Activated T-cell treated with anti-CD3 and anti-CD28 coated beads for 48 hours (primary cell): Measurements from ENCODE around the gene SIGLEC8.
"Not testable (repeated sequence)": the region's sequence is repeated elsewhere in the genome, so short reads cannot be mapped to it uniquely, and the experiment has no call there.

Source experiments
- DNase-seq: peaks from one replicate; pipeline ENCODE4 v3.0.0-alpha.2; 2020; ENCODE audit warnings: low read depth

SIGLEC8 gene

DNA sequence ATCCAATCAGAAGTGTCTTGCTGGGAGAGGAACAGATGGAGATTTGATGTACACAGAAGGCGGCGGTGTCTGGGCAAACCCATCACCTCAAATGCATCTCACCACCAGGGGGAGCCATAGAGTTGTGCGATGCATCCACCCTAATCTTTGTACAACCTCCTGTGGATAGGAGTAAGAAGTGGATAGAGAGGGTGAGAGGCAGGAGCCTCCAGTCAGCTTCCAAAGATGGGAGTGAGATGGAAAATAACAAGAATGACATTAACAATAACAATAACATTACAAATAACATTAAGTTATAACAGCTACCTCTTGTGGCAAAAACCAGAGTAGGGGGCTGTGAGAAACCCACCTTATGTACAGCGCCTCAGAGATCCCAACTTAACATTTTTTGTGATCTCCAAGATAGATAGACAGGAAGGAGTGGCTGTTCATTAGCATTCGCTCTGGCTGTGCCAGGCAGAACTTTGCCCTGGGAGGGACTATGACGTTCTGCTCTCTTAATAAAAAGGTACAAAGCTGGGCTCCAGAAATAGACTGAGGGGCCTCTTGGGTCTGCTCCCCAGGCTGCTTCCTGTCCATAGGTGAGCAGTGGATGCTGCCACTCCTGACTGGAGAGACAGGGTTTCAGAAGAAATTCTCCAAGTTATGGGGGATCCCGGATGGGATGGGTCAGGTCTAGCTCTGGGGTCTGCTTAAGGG is 14.9 kb upstream of the SIGLEC8 start:
- DNase-seq = peak; percentile 77

DNA sequence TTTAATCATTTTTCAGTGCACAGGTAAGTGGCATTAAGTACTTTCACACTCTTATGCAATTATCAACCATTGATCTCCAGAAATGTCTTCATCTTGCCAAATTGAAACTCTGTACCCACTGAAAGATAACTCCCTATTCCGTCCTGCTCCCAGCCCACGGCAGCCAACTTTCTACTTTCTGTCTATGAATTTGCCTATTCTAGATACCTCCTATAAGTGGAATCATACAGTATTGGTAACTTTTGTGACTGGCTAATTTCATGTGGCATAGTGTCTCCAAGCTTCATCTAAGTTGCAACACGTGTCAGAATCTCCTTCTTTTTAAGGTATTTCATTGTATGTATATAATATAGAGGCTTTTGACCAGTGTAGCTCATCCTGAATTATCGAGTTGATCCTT is 14.4 kb upstream of the SIGLEC8 start:
- no peak for DNase-seq

DNA sequence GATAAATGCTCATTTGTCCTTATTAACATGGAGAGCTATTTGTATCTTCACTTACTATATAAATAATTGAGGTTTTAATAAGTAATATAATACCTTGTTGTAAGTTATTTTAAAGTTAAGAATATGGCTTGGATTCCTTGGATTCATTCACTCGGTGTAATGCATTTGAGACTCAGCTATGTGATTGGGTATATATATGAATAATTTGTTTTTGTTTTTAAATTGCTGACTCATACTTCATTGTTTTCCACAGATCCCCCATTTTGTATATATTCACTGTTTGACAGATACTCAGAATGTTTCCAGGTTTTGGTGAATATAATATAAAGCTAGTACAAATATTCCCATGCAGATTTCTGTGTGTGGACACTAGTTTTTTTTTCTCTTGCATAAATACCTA is 13.3 kb upstream of the SIGLEC8 start:
- no peak for DNase-seq

DNA sequence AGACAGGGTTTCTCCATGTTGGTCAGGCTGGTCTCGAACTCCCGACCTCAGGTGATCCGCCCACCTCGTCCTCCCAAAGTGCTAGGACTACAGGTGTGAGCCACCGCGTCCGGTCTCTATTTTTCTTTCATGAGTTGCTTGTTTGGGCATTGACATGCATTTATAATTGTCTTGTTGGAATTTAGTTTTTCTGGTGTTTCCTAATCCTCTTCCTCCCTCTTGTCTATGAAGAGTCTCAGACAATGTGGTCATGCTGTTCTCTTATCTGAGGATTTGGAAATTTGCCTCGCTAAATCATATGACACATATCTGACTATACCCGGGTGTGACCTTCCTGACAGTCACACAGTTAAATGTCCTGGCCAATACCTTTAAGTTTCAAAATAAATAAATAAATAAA is 12.7 kb upstream of the SIGLEC8 start:
- no peak for DNase-seq

DNA sequence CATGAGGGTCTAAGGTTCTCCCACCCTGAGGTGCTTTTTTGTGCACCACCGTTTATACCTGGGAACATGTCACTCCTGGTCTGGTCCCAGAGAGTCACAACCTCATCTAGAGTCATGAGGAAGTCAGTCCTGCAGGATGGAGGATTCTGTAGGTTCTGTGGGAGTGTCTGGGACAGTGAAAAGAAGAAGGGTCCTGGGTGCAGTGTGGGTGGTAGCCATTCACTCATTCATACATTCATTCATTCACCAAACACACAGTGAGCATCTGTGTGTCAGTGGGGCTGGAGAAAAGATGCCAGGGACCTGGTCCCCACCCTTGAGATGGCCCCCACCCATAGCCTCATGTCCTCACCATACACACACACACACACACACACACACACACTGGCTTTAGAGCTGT is 11.4 kb upstream of the SIGLEC8 start:
- no peak for DNase-seq

DNA sequence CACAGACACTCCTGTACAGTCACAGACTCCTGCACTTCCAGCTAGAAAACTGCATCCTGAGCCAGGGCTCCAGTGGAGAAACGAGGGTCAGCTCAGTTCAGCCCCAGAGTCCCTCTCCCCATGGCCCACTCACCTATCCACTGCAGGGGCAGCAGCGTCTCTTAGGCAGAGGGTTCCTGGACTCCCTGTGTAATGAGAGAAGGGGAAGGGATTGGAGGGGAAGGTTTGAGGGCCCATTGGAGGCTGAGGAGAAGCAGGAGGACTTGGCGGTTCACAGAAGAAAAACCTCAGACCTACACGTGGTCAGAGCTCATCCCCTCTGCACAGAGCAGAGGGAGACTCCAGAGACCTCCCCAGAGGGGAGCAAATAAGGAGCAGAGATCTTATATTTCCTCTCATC is 10.9 kb upstream of the SIGLEC8 start:
- DNase-seq = no peak

DNA sequence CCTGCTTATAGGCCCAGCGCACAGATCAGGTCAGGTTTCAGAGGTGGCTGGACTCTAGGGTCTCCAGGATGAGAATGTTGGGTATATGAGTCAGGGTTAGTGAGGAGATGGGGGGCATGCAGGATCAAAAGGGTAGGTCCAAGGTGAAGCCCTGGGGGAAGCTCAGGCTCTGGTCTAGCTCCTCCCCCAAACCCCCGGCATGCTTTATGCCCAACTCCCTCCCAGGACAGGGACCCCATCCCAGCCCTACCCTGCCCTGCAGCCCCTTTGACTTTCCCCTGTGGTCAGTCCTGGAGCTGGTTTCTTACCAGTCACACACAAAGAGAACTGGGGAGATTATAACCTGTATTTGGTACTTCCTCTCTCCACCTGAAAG is 10.3 kb upstream of the SIGLEC8 start:
- no peak for DNase-seq

DNA sequence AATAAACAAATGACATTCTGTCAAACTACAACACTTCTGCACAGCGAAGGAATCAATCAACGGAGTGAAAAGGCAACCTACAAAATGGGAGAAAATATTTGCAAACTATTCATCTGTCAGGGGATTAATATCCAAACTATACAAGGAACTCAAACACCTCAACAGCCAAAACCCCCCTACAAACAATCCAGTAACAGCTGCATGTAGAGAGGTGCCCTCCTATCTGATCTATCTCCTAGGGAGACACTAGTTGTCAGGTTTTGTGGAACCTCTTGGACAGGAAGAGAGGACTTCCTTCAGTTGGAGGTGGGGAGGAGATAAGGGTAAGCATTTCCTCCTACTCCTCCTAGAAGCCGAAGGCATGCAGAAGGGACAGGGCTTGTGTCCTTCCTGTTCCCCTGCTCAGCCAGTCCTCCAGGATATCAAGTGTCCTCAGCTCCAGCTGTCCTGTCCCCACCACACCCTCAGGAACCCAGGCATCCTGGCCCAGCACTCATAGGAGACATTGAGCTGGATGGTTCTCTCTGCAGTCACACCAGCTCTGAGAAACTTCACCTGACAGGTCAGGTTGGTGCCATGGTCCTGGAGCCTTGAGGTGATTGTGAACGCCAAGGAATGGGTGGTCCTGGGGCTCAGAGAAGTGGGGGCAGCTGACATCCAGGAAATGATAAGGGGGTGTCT is 9.8 kb upstream of the SIGLEC8 start:
- DNase-seq = no peak

DNA sequence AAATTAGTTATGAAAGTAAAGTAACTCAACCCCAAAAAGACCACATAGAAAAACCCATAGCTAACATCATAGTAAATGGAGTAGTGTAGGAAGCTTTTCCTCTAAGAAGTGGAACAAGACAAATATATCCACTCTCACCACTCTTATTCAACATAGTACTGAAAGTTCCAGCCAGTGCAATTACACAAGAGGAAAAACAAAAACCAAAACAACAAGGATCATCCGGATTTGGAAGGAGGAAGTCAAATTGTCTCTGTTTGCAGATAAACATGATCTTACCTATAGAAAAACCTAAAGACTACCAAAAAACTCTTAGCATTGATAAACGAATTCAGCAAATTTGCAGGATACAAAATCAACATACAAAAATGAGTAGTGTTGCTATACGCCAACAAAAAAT is 8.5 kb upstream of the SIGLEC8 start:
- no peak for DNase-seq

DNA sequence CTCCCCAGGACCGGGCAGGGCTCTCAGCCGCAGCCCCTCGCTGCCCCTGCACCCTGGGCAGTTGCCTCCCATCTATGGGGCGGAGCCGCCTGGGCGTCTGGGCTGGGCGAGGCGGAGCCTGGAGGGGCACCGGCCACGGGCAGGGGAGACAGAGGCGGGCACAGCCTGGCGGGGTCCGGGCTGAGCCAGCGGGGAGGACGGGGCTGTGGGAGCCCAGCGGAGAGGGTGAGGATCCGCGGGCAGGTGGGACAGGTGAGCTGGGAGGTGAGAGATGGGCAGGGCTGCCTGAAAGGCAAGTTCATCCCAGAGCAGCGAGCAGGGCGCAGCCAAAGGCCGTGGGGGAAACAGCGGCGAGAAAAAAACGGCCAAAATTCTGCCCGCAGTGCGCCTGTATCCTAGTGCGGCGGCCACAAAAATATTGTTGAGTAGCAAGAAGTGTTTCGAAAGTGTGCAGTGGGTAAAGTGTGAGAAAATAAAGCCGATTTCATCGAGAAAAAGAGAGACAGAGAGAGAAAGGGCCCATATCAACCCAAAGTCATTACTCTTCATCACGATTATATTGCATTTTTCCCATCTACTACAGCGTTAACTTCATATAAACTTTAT is 5.8 kb upstream of the SIGLEC8 start:
- not testable (repeated sequence) for DNase-seq

DNA sequence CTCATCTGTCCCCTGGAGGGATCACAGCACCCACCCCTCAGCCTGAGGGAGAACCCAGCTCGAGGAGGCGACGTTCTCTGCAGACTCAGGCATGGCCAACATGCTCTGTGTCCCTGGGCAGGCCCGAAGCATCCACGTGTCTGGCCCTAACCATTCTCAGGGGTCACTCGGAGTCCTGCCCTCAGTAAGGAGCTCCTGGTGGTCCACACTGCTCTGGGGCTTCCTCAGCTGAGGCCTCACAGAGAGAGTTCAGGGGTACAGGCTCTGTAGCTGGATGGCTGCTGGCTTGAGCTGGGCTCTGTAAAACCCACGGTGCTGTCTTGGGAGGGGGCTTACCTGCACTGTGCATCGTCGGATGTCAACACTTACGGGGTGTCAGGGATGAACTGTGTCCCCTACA is 4.4 kb upstream of the SIGLEC8 start:
- no peak for DNase-seq

DNA sequence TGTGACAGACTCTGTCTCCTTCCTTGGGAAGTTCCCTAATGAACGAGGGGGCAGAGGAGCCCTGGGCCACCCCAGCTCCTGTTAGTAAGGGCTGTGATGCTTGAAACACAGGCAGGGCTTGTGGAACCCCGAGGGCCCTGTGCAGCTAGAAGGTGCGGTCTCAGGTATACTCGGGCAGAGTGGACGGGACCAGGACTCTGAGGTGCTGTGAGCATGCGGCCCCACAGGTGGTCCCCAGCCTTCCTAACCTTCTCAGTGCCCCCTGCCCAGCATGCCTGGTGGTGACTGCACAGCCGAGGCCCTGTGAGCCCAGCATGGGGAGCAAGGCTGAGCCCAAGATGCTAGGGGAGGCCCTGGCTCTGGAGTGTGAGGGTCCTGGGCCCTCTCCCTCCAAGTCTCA is 4.0 kb upstream of the SIGLEC8 start:
- no peak for DNase-seq

DNA sequence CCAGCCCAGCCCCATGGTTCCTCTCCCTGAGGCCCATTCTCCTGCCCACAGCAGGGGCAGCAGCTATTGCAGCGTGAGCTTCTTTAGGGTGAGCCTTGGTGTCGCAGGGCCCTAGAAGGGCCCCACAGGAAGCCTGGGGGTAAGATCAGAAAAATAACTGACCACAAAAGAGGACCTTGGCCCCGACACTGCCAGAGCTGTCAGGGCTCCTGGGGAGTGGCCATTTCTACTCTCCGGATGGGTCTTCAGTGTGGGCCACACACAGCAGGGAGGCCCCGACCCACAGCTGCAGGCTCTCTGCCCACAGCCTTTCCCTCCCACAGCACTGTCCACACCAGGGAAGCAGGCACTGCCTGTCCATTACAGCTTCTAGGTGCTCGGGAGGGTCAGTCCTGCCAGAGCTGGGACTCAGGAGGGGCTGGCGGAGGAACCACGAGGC is 3.5 kb upstream of the SIGLEC8 start:
- DNase-seq = no peak

DNA sequence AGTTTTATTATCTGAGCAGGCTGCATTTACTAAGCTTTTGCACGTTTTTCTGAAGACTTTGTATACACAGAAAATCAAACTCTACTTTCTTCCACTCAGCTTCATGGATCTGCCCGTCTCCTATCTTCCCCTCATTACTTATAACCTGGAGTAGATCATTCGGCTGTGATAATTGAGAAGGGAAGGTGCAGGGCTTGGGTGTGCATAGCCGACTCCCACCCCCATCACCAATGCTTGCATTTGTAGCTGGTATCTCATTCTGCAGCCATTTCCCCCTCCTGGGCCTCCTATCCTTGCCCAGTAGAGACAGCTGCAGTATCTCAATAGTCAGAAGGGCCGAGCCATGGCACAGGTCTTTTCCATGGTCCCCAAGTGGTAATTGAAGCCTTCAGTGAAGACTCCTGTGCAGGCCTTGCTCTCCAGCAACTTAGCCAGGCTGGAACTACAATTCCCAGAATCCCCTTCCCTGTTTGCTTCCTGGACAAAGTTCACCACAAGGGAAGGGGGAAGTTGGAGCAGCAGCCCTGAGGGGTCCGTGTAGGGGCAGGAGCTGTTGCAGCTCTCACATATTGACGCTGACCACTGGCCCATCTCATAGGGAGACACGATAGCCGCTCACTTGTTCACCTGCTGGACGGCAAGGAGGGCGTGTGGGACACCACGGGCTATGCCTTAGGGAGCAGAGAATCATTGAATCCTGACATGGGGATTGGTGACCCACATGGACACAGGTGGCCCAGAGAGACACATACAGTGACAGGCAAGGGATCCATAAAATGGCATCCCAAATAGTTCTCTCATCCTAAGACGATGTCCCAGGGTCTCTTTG is 2.1 kb upstream of the SIGLEC8 start:
- no peak for DNase-seq

DNA sequence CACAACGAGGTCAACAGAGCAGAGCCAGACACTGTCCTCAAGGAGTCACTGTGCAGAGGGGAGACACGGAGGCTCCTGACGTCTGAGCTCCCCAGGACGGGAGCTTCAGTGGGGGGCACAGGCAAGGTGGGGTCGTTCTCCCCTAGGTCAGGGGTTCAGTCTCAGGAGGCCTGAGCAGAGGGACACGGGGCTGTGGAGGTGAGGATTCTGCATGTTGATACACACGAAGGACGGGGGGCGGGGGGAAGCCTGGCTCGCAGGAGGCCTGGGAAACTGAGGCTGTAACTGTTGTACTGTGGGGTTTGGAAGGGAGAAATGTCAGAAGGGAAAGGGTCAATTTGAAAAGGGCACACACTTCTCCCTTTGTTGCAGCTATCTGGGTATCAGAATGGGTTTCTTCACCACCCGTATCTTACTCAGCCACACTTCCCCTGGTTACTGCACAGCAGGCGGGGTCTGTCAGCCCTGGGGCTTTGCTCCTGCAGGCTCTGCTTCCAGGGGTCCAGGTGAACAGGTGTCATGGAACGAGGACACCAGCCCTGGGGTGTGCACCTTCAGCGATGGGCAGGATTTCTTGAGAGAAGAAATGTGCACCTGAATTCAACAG is 748 bp upstream of the SIGLEC8 start:
- no peak for DNase-seq

DNA sequence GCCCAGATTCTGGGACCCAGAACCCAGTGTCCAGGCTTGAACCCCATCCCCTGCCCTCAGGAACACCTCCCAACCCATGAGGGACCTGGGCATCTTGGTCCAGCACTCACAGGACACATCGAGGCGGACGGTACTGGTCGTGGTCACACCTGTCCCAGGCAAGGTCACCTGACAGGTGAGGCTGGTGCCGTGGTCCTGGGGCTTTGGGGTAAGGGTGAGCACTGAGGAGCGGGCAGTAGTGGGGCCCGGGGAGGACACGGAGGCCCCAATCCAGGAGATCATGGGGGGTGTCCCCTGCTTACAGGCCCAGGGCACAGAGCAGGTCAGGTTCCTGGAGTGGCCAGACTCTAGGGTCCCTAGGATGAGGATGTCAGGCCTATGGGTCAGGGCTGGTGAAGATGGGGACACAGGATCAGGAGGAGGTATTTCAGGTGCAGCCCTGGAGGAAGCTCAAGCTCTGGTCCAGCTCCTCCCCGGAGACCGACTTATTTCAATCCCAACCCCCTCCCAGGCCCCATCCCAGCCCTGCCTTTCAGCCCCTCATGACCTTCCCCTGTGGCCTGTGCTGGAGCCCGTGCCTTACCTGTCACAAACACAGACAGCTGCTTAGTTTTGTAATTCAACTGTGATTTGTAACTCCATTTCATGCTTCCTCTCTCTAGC is 772 bp downstream of the SIGLEC8 start:
- DNase-seq = no peak

DNA sequence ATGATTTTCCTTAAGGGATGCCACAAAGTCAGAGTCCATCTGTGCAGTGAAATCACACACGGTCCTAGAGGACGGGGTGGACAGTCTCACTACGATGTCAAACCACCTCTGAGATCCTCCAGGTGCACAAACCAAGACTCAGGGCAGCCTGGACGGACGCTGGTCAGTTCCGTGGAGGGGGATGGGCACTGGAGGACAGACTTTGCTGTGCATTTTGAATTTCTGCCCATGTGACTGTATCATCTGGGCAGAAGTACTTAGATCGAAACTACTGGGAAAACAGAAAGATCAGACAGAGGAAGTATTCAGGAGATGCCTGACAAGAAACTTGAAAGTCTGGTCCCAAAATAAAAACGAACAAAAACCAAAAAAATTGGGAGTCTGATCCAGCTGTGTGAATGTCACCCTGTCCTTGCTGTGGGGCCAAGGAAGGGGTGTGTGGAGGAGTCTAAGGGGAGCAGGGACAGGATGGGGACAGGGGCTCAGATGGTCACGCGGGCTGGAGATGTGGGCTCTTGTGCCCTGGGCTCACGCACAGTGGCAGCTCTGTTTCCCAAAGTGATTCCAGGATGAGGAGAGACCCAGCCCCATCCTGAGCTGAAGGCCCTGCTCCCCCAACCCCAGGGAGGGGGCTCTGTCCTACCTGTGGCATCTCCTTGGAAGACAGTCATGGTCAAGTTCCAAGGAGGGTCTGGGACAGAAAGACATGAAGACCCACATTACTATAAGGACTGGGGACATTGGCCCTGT is 1.5 kb downstream of the SIGLEC8 start:
- no peak for DNase-seq

DNA sequence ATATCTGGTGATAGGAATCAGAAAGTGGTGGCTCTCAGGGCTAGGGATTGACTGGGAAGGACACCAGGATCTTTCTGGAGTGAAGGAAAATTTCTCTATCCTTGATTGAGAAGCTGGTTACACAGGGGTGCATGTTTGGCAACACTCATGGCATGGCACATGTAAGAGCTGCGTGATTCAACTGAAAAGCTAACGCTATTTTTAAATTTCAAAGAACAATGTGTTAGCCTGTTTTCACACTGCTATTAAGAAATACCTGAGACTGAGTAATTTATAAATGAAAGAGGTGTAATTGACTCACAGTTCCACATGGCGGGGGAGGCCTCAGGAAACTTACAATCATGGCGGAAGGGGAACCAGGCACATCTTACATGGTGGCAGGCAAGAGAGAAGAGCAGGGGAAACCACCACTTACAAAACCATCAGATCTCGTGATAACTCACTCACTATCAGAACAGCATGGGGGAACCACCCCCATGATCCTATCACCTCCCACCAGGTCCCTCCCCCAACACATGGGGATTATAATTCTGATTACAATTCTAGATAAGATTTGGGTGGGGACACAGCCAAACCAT is 7.4 kb downstream of the SIGLEC8 start:
- peak; percentile 50 for DNase-seq

DNA sequence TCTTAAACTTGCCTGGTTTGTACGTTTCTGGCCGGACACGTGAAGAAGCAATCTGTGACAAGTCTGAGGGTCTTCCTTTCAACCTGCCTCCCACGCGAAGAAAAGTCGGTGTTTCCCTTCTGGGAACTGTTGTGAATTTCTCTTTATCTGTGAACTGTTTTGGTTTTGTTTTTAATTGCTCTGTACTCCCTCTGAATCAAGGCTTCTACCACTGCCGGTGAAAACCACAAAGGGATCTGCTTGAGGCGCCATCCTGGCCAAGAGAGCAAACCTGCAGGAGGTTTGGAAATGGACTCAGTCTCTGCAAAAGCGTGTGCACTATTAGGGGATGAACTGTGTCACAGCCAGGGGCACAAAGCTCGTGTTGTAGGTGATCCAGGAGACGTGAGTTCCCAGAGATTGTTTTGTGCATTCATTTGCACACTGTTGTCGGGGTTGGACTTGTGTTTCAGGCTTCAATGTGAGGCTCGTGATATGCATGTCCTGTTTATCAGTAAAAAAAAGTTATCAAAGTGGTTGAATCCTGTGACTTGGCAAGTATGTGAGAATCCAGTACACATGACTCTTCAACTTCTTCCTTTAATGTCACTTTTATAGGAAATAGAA is 9.7 kb downstream of the SIGLEC8 start:
- DNase-seq = peak; percentile 49

DNA sequence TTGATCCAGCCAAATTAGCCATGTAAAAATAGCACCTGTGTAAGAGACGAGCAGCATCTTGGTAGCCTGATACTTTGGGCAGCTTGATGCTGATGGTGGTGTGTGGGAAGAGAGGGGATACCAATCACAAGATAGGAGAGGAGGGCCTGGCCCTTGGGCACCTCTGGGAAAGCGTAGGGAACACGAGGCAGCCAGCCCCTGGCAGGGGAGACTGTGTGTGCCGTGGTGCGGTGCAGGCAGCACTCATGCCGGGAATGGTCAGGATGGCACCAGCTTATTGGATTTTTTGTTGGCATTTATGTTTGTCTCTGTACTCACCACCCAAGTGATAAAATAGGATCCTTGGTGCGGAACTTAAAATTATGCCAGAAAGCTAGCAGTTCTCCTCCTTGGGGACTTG is 10.2 kb downstream of the SIGLEC8 start:
- no peak for DNase-seq
